MM.1S (cell line): Measurements from ENCODE around the gene ESYT1.

ENCODE experiments used
- DNase-seq: peaks from one replicate; pipeline ENCODE4 v3.0.0-alpha.2; 2015
- H2AFZ ChIP-seq: fragments of 300-600 bp; sonication (generic); 2 replicates; pipeline ENCODE4 v1.6.0; 2016; ENCODE audit warnings: antibody characterized with exemption, low read length
- H3F3A ChIP-seq: fragments of 300-600 bp; sonication (generic); 2 replicates; pipeline ENCODE4 v1.6.1; 2016; ENCODE audit warnings: mild to moderate bottlenecking, antibody characterized with exemption, low read length, moderate library complexity, mixed read lengths; ENCODE audit not compliant: insufficient read depth
- H3K27ac ChIP-seq: fragments of 300-600 bp; sonication (generic); 2 replicates; pipeline ENCODE4 v1.5.1; 2016; ENCODE audit warnings: mild to moderate bottlenecking, low read length
- H3K27me3 ChIP-seq: fragments of 300-600 bp; sonication (generic); replicated peaks from 2 replicates; pipeline ENCODE4 v1.6.0; 2016; ENCODE audit warnings: low read length; ENCODE audit not compliant: insufficient read depth
- H3K36me3 ChIP-seq: fragments of 300-600 bp; sonication (generic); replicated peaks from 2 replicates; pipeline ENCODE4 v1.6.1; 2016; ENCODE audit warnings: mild to moderate bottlenecking, low read length, mixed read lengths; ENCODE audit not compliant: insufficient read depth
- H3K4me1 ChIP-seq: fragments of 300-600 bp; sonication (generic); 2 replicates; pipeline ENCODE4 v1.6.1; 2016; ENCODE audit warnings: low read length, mixed read lengths
- H3K4me2 ChIP-seq: fragments of 300-600 bp; sonication (generic); 2 replicates; pipeline ENCODE4 v1.6.0; 2016; ENCODE audit warnings: low read depth, low read length
- H3K4me3 ChIP-seq: fragments of 300-600 bp; sonication (generic); 2 replicates; pipeline ENCODE4 v1.5.1; 2016; ENCODE audit warnings: low read length, mixed read lengths
- H3K79me2 ChIP-seq: fragments of 300-600 bp; sonication (generic); 2 replicates; pipeline ENCODE4 v1.6.1; 2016; ENCODE audit warnings: mixed run types, low read length, mixed read lengths
- H3K9ac ChIP-seq: fragments of 300-600 bp; sonication (generic); 2 replicates; pipeline ENCODE4 v1.6.1; 2016; ENCODE audit warnings: low read length, mixed read lengths
- H3K9me2 ChIP-seq: fragments of 300-600 bp; sonication (generic); replicated peaks from 2 replicates; pipeline ENCODE4 v1.6.1; 2016; ENCODE audit warnings: mild to moderate bottlenecking, low read length, mixed read lengths; ENCODE audit not compliant: insufficient read depth
- H3K9me3 ChIP-seq: fragments of 300-600 bp; sonication (generic); replicated peaks from 2 replicates; pipeline ENCODE4 v1.6.1; 2016; ENCODE audit warnings: mild to moderate bottlenecking, low read length, mixed read lengths; ENCODE audit not compliant: insufficient read depth
- H4K20me1 ChIP-seq: fragments of 300-600 bp; sonication (generic); 2 replicates; pipeline ENCODE4 v1.6.1; 2016; ENCODE audit warnings: mild to moderate bottlenecking, low read length, moderate library complexity, mixed read lengths; ENCODE audit not compliant: insufficient read depth
- CTCF ChIP-seq: fragments of 300-600 bp; sonication (generic); IDR thresholded peaks from 2 replicates; pipeline ENCODE4 v1.5.1; 2016; ENCODE audit warnings: antibody characterized with exemption, low read length, mixed read lengths
- EZH2 ChIP-seq: fragments of 300-600 bp; sonication (generic); optimal IDR thresholded peaks from 2 replicates; pipeline ENCODE3; 2017; ENCODE audit warnings: low read depth, mild to moderate bottlenecking, antibody characterized with exemption, low read length, mixed read lengths
- EZH2phosphoT487 ChIP-seq: fragments of 300-600 bp; sonication (generic); IDR thresholded peaks from 2 replicates; pipeline ENCODE4 v1.6.1; 2018; ENCODE audit warnings: antibody characterized with exemption, low read length

ESYT1 gene

GRCh38 chr12:56189918-56190694 is 62.0 kb downstream of the ESYT1 start:
- Histone ChIP-seq H3K79me2 (peaks cover 32% of the 10 kb centered on the region), H3K27ac (peak overlapping the region; percentile 77), H3K4me2 (peak overlapping the region; percentile 96), H3K4me1 (peaks cover 27% of the 10 kb centered on the region), H4K20me1 (no peaks in the 10 kb centered on the region), H3K27me3 (no peaks in the 10 kb centered on the region), H3F3A (peaks cover 14% of the 10 kb centered on the region), H3K9me3 (no peaks in the 10 kb centered on the region), H3K9me2 (no peaks in the 10 kb centered on the region), H3K9ac (peak overlapping the region; percentile 79), H3K36me3 (0 out of 2 replicates have a peak, but pooled peaks cover 4% of the 10 kb centered on the region), H2AFZ (peak overlapping the region; percentile 100), H3K4me3 (peak overlapping the region; percentile 92)
- TF ChIP-seq EZH2: no peak
- TF ChIP-seq CTCF: no peak
- TF ChIP-seq EZH2phosphoT487: no peak
- peak; percentile 82 for DNase-seq

DNA sequence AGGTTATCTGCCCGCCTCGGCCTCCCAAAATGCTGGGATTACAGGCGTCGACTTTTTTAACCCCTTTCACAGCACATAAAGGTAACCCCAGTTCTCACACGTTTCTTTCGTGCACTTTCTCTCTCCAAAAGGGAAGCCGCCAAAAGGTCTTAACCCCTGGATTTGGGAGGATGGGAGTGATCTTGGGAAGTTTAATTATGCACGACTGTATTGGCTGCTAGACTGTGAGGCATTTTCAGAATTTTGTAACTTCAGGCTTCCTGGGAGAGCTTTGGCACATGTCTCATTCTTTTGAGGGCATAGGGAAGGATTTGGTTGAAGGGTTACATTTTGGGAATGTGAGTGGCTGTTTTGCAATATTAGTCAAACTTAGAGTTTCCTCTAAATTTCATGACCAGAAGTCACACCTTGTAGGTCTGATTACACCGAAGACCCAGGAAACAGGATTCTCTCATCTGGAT is 62.7 kb downstream of the ESYT1 start:
- H3K27me3 ChIP-seq: no peaks in the 10 kb centered on the region
- H3K27ac ChIP-seq: peak overlapping the region; percentile 77; the same call in 1 of the 2 replicates
- H3K4me2 ChIP-seq: peak overlapping the region; percentile 96; the same call in 1 of the 2 replicates
- H4K20me1 ChIP-seq: no peaks in the 10 kb centered on the region
- peaks cover 27% of the 10 kb centered on the region for H3K4me1 ChIP-seq
- no peaks in the 10 kb centered on the region for H3K9me3 ChIP-seq
- H2AFZ ChIP-seq: peak overlapping the region; percentile 100
- no peak for TF ChIP-seq EZH2
- no peak for TF ChIP-seq EZH2phosphoT487
- no peak for TF ChIP-seq CTCF
- peak overlapping the region; percentile 92 for H3K4me3 ChIP-seq
- H3K36me3 ChIP-seq: 0 out of 2 replicates have a peak, but pooled peaks cover 4% of the 10 kb centered on the region
- no peak for DNase-seq
- peak overlapping the region; percentile 79; the same call in 1 of the 2 replicates for H3K9ac ChIP-seq
- peaks cover 29% of the 10 kb centered on the region for H3K79me2 ChIP-seq
- peaks cover 14% of the 10 kb centered on the region for H3F3A ChIP-seq
- no peaks in the 10 kb centered on the region for H3K9me2 ChIP-seq

GRCh38 chr12:56192582-56192981 is 64.5 kb downstream of the ESYT1 start:
- TF ChIP-seq EZH2 (no peak), EZH2phosphoT487 (no peak), CTCF (no peak)
- Histone ChIP-seq H3K36me3 (no peaks in the 10 kb centered on the region), H4K20me1 (no peaks in the 10 kb centered on the region), H3K27me3 (no peaks in the 10 kb centered on the region), H3F3A (peaks cover 14% of the 10 kb centered on the region), H3K79me2 (peaks cover 14% of the 10 kb centered on the region), H3K4me3 (no peak overlapping the region), H3K9ac (no peak overlapping the region), H3K9me3 (no peaks in the 10 kb centered on the region), H3K4me2 (no peak overlapping the region), H3K4me1 (peaks cover 18% of the 10 kb centered on the region), H3K27ac (no peak overlapping the region), H2AFZ (no peak overlapping the region), H3K9me2 (no peaks in the 10 kb centered on the region)
- no peak for DNase-seq
